K562 (cell line): ENCODE measurements around the gene SLC26A8. TPM values are rescaled to one million over a fixed set of nuclear protein-coding genes. Genes with fewer than 3 reads are reported as not detected.

Experiments
- C11orf30 ChIP-seq: fragments of 450-650 bp; IDR thresholded peaks from 2 replicates; pipeline ENCODE4 v1.6.1; 2016; ENCODE audit warnings: low read depth, mild to moderate bottlenecking
- DDX20 ChIP-seq: fragments of 450-650 bp; IDR thresholded peaks from 2 replicates; pipeline ENCODE4 v1.6.1; 2016; ENCODE audit warnings: missing genetic modification characterization, low read depth, mild to moderate bottlenecking, missing compliant biosample characterization, moderate library complexity
- E2F4 ChIP-seq: sonication (generic); formaldehyde crosslinking; IDR thresholded peaks from 2 replicates; pipeline ENCODE4 v1.8.0; 2022; ENCODE audit warnings: mild to moderate bottlenecking, low read depth, missing genetic modification reagents
- FOXK1 ChIP-seq: sonication (generic); formaldehyde crosslinking; IDR thresholded peaks from 2 replicates; pipeline ENCODE4 v1.8.0; 2022; ENCODE audit warnings: missing genetic modification reagents, mild to moderate bottlenecking, borderline replicate concordance
- ILK ChIP-seq: fragments of 450-650 bp; IDR thresholded peaks from 2 replicates; pipeline ENCODE4 v1.6.1; 2016; ENCODE audit warnings: missing genetic modification characterization, low read depth, mild to moderate bottlenecking, missing compliant biosample characterization, moderate library complexity, borderline replicate concordance
- LARP7 ChIP-seq: fragments of 450-650 bp; IDR thresholded peaks from 2 replicates; pipeline ENCODE4 v1.6.1; 2016
- MTF1 ChIP-seq: fragments of 250-450 bp; sonication (Bioruptor Pico); IDR thresholded peaks from 2 replicates; pipeline ENCODE4 v1.9.0; 2021; ENCODE audit warnings: moderate library complexity, mild to moderate bottlenecking, inconsistent platforms, borderline replicate concordance
- NFRKB ChIP-seq: fragments of 450-650 bp; IDR thresholded peaks from 2 replicates; pipeline ENCODE4 v1.6.1; 2016; ENCODE audit warnings: low read depth
- PHF8 ChIP-seq: fragments of 200-600 bp; sonication (generic); IDR thresholded peaks from 2 replicates; pipeline ENCODE4 v1.6.1; 2012; ENCODE audit warnings: mixed run types, mild to moderate bottlenecking, inconsistent platforms, low read length, moderate library complexity, borderline replicate concordance
- RBM39 ChIP-seq: fragments of 200-400 bp; formaldehyde crosslinking; optimal IDR thresholded peaks from 2 replicates; pipeline ENCODE3; 2018; ENCODE audit warnings: low read depth, low read length
- ZNF143 ChIP-seq: sonication (generic); formaldehyde crosslinking; IDR thresholded peaks from 2 replicates; pipeline ENCODE4 v1.9.0; 2022; ENCODE audit warnings: mild to moderate bottlenecking, missing genetic modification reagents
- ZNF263 ChIP-seq: sonication (generic); formaldehyde crosslinking; IDR thresholded peaks from 2 replicates; pipeline ENCODE4 v1.8.0; 2022; ENCODE audit warnings: mild to moderate bottlenecking, missing genetic modification reagents, borderline replicate concordance
- ZNF507 ChIP-seq: conservative IDR thresholded peaks from 2 replicates; pipeline ENCODE4 v1.6.1; 2017; ENCODE audit warnings: missing genetic modification characterization, missing compliant biosample characterization
- ZNF639 ChIP-seq, 2 experiments: fragments of 200-800 bp in 1 of 2; sonication (Bioruptor generic) in 1 of 2; sonication (generic) in 1 of 2; formaldehyde crosslinking in 1 of 2; IDR thresholded peaks in 1 of 2; conservative IDR thresholded peaks in 1 of 2; 2 replicates each; pipeline versions ENCODE4 v1.5.0 to v1.6.1; 2016 to 2020; ENCODE audit warnings: missing compliant biosample characterization in 1 of 2, missing genetic modification characterization in 1 of 2, missing genetic modification reagents in 1 of 2
- polyA plus RNA-seq, 8 experiments: library from polyadenylated mRNA; depleted of rRNA in 4 of 8; stranded (reverse) in 5 of 8; unstranded in 3 of 8; fragments of >200 nt; fragmentation: Nextera tagmentation in 2 of 8; fragmentation: Illumina TruSeq in 1 of 8; extraction: Ambion mirVana in 2 of 8; extraction: Trizol in 1 of 8; gene quantifications; 2 replicates each; pipeline versions ENCODE4 v1.2.1 to v1.2.3, GENCODE V29; 2011 to 2014; ENCODE audit warnings: inconsistent platforms in 1 of 8, missing spikeins in 1 of 8
- total RNA-seq, 7 experiments: library from RNA; depleted of rRNA in 6 of 7; stranded (reverse); fragments of >200 nt in 6 of 7; fragmentation: Illumina TruSeq in 2 of 7; extraction: Trizol in 2 of 7; gene quantifications; 2 replicates each; pipeline versions ENCODE4 v1.2.1 to v1.2.3, GENCODE V29; 2011 to 2021; ENCODE audit warnings: low replicate concordance in 1 of 7
- TF ChIP-seq, protein P1 (sequence below): fragments of 200-600 bp; sonication (generic); IDR thresholded peaks from one replicate; pipeline ENCODE4 v1.6.1; 2012; ENCODE audit warnings: mild to moderate bottlenecking, low read depth, low read length, inconsistent platforms

Gene SLC26A8
- total and polyA plus RNA-seq, 9 of the 15 experiments (the other 6 are each of a cell fraction or from before 2014, with no cell fraction given): not detected

GRCh38 chr6:36068012-36068392 is 43.6 kb upstream of the SLC26A8 start (continued):
- no peak for TF ChIP-seq MTF1
- TF ChIP-seq NFRKB: no peak
- TF ChIP-seq ZNF639 (CRISPR knock-in tag; conservative IDR thresholded peaks at IDR 0.05 in 1 of 2, IDR thresholded peaks at IDR 0.05 in 1 of 2): no peak
- no peak for TF ChIP-seq RBM39
- TF ChIP-seq C11orf30: no peak
- no peak for TF ChIP-seq ZNF263
- no peak for TF ChIP-seq E2F4 (CRISPR knock-in tag)
- peak; percentile 23; the same call in 1 of the 2 replicates for TF ChIP-seq LARP7
- TF ChIP-seq PHF8: no peak
- TF ChIP-seq DDX20 (tag): no peak
- no peak for TF ChIP-seq ZNF143 (CRISPR knock-in tag)
- TF ChIP-seq ILK (tag): no peak
- TF ChIP-seq, protein P1, sequence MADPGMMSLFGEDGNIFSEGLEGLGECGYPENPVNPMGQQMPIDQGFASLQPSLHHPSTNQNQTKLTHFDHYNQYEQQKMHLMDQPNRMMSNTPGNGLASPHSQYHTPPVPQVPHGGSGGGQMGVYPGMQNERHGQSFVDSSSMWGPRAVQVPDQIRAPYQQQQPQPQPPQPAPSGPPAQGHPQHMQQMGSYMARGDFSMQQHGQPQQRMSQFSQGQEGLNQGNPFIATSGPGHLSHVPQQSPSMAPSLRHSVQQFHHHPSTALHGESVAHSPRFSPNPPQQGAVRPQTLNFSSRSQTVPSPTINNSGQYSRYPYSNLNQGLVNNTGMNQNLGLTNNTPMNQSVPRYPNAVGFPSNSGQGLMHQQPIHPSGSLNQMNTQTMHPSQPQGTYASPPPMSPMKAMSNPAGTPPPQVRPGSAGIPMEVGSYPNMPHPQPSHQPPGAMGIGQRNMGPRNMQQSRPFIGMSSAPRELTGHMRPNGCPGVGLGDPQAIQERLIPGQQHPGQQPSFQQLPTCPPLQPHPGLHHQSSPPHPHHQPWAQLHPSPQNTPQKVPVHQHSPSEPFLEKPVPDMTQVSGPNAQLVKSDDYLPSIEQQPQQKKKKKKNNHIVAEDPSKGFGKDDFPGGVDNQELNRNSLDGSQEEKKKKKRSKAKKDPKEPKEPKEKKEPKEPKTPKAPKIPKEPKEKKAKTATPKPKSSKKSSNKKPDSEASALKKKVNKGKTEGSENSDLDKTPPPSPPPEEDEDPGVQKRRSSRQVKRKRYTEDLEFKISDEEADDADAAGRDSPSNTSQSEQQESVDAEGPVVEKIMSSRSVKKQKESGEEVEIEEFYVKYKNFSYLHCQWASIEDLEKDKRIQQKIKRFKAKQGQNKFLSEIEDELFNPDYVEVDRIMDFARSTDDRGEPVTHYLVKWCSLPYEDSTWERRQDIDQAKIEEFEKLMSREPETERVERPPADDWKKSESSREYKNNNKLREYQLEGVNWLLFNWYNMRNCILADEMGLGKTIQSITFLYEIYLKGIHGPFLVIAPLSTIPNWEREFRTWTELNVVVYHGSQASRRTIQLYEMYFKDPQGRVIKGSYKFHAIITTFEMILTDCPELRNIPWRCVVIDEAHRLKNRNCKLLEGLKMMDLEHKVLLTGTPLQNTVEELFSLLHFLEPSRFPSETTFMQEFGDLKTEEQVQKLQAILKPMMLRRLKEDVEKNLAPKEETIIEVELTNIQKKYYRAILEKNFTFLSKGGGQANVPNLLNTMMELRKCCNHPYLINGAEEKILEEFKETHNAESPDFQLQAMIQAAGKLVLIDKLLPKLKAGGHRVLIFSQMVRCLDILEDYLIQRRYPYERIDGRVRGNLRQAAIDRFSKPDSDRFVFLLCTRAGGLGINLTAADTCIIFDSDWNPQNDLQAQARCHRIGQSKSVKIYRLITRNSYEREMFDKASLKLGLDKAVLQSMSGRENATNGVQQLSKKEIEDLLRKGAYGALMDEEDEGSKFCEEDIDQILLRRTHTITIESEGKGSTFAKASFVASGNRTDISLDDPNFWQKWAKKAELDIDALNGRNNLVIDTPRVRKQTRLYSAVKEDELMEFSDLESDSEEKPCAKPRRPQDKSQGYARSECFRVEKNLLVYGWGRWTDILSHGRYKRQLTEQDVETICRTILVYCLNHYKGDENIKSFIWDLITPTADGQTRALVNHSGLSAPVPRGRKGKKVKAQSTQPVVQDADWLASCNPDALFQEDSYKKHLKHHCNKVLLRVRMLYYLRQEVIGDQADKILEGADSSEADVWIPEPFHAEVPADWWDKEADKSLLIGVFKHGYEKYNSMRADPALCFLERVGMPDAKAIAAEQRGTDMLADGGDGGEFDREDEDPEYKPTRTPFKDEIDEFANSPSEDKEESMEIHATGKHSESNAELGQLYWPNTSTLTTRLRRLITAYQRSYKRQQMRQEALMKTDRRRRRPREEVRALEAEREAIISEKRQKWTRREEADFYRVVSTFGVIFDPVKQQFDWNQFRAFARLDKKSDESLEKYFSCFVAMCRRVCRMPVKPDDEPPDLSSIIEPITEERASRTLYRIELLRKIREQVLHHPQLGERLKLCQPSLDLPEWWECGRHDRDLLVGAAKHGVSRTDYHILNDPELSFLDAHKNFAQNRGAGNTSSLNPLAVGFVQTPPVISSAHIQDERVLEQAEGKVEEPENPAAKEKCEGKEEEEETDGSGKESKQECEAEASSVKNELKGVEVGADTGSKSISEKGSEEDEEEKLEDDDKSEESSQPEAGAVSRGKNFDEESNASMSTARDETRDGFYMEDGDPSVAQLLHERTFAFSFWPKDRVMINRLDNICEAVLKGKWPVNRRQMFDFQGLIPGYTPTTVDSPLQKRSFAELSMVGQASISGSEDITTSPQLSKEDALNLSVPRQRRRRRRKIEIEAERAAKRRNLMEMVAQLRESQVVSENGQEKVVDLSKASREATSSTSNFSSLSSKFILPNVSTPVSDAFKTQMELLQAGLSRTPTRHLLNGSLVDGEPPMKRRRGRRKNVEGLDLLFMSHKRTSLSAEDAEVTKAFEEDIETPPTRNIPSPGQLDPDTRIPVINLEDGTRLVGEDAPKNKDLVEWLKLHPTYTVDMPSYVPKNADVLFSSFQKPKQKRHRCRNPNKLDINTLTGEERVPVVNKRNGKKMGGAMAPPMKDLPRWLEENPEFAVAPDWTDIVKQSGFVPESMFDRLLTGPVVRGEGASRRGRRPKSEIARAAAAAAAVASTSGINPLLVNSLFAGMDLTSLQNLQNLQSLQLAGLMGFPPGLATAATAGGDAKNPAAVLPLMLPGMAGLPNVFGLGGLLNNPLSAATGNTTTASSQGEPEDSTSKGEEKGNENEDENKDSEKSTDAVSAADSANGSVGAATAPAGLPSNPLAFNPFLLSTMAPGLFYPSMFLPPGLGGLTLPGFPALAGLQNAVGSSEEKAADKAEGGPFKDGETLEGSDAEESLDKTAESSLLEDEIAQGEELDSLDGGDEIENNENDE: no peak
- peak; percentile 83 for TF ChIP-seq ZNF507
- no peak for TF ChIP-seq FOXK1 (CRISPR knock-in tag)
